OCI-LY7 (cell line): Measurements from ENCODE around the gene PCCA.

Experiments
- CTCF ChIP-seq: fragments of 200-600 bp; sonication (generic); conservative IDR thresholded peaks from 2 replicates; pipeline ENCODE4 v1.5.1; 2014; ENCODE audit warnings: mild to moderate bottlenecking, antibody characterized with exemption, low read length, moderate library complexity, mixed read lengths
- EZH2phosphoT487 ChIP-seq: fragments of 200-600 bp; sonication (generic); IDR thresholded peaks from 2 replicates; pipeline ENCODE4 v1.6.1; 2018; ENCODE audit warnings: low read depth, borderline replicate concordance, mild to moderate bottlenecking, mixed run types, antibody characterized with exemption, low read length, moderate library complexity, mixed read lengths

GRCh38 chr13:100211016-100211710 is 122.3 kb downstream of the PCCA start:
- TF ChIP-seq CTCF (no peak), EZH2phosphoT487 (no peak)
